HG03103 (cell line): Measurements from ENCODE around the gene RNPEPL1.

Experiments used
- ATAC-seq: cut with Tn5 transposase; IDR thresholded peaks from one replicate; pipeline ENCODE4 v1.9.1; 2021; ENCODE audit warnings: low read depth; ENCODE audit not compliant: unreplicated experiment

Gene RNPEPL1

DNA sequence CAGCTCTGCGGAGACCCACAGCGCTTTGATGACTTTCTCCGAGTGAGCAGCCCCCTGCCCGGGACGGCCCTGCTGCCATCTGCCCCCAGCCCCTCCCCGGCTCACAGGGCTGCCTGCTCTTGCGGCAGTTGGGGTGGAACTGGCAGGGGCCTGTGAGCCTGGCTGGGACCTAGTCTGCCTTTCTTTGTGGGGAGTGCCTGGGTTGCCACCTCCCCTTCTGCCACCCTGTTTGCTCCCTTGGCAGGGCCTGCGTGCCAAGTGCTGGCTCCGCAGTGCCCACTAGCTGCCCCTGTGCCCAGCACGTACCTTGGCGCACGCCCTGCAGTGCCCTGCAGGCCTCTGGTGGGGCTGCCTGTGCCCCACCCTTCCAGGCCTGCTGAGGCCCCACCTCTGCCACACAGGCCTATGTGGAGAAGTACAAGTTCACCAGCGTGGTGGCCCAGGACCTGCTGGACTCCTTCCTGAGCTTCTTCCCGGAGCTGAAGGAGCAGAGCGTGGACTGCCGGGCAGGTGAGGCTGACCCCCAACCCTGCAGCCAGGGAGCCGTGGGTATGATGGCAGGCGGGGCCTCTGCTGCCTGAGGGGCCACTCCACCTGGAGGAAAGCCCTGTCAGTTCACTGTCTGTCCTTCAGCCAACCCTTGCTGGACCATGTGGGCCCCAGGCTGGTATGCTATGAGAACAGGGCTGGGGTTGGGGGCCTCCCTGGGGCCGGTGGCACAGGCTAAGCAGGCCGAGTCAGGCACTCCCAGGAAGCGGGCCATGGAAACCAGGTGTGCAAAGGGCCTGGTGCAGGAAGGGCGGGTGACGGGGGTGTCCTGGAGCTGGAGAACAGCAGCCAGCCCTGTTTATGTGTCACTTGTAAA lies 7.0 kb downstream of the RNPEPL1 start:
- no peak for ATAC-seq

DNA sequence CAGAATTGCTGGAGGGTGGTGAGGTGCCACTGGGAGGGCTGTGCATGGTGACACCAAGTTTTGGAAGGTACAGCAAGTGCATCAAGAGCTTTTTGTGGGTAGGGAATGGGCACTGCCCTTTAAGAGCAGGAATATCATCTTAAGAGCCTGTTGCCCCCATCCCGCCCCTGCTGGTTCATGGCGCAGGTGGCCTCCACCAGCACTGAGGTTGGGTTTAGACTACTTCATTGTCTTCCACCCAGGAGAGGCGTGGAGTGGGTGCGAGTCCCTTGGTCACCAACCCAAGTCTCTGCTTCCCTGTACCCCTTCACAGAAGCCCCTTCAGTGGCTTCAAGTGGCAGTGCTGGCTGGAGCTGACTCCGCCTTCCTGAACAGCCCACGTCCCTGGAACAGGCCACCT lies 7.8 kb downstream of the RNPEPL1 start:
- no peak for ATAC-seq

DNA sequence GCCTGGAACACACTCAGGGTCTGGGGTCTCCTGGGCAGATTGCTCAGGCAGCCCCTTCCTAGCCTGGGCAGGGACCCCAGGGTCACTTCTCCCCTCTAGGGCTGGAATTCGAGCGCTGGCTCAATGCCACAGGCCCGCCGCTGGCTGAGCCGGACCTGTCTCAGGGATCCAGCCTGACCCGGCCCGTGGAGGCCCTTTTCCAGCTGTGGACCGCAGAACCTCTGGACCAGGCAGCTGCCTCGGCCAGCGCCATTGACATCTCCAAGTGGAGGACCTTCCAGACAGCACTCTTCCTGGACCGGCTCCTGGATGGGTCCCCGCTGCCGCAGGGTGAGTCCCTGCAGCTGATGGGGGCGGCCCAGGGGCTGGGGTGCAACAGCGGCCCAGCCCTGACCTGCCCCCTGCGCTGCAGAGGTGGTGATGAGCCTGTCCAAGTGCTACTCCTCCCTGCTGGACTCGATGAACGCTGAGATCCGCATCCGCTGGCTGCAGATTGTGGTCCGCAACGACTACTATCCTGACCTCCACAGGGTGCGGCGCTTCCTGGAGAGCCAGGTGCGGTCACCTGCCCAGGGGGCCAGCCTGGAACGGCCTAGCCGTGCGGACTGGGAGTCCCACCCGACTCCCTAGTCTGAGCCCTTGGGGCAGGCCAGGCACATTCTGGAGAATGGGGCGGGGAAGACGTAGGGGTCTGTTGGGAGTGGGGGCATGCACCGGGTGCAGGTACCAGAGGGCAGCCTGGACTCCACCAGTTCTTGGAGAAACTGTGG lies 8.3 kb downstream of the RNPEPL1 start:
- ATAC-seq: no peak

DNA sequence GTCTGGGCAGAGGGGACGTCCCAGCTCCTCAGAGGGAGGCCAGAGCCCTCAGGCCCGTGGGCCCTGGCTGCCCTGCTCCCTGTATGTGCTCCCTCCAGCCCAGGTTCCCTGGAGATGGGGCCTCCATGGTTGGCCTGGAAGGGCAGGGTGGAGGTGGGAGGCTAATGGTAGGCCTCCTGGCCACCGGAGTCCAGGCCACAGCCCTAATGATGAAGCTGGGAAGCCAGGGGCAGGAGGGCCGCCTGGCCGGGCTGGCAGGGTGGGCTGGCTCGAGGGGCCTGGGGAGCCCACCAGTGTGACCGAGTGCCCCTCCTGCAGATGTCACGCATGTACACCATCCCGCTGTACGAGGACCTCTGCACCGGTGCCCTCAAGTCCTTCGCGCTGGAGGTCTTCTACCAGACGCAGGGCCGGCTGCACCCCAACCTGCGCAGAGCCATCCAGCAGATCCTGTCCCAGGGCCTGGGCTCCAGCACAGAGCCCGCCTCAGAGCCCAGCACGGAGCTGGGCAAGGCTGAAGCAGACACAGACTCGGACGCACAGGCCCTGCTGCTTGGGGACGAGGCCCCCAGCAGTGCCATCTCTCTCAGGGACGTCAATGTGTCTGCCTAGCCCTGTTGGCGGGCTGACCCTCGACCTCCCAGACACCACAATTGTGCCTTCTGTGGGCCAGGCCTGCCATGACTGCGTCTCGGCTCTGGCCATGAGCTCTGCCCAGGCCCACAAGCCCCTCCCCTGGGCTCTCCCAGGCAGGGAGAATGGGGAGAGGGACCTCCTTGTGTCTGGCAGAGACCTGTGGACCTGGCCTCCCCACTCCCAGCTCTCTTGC lies 9.2 kb downstream of the RNPEPL1 start:
- ATAC-seq: no peak

DNA sequence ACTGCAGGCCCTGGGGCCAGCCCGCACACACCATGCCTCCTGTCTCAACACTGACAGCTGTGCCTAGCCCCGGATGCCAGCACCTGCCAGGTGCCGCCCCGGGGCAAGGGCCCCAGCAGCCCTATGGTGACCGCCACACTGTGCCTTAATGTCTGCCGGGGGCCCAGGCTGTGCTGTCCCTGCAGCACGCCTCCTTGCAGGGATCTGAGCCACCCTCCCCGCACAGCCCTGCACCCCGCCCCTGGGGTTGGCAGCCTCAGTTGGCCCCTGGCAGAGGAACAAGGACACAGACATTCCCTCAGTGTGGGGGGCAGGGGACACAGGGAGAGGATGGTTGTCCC lies 9.8 kb downstream of the RNPEPL1 start:
- ATAC-seq: no peak

DNA sequence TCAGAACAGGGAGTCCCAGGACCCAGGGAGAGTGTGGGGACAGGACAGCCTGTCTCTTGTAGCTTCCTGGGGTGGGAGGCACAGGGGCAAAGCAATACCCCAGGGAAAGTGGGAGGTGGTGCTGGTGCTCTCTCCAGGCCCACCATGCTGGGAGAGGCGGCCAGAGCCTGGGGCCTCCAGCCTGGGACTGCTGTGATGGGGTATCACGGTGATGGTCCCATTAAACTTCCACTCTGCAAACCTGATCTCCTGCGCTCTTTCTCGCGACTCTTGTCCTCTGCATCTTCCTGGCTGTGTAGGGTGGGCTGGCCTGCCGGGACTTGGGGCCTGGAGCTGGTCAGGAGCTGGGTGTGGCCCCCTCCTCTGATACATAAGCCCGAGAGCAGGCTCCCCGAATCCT lies 10.2 kb downstream of the RNPEPL1 start:
- ATAC-seq: no peak

DNA sequence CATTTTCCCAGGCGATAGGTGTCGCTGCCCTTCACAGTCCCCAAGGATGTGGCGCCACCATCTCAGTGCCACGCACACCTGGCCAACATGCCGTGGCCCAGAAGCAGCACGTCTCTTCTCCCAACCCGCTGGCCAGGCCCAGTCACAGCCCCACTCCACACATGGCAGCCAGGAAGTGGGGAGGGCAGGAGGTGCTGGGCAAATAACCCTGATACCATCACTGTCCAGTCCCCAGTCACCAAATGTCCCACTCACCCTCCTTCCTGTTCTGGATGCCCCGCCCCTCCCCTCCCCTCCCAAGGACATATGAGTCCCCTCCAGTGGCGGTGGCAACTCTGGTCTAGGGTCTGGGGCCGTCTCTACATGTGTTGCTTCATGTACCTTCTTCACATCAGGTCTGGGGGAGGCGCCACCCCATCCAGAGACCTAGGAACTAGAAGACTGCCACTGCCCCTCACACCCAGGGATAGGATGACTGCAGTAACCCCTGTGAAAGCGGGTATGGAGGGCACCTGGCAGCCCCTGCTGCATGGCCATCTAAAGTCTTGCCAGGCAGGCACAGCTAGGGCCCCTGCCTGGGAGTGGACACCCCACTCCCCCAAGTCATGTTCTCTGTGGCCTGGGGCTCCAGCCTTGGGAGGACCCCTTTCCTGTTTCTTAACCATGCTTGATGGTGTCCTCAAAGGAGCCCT lies 10.9 kb downstream of the RNPEPL1 start:
- ATAC-seq: no peak

DNA sequence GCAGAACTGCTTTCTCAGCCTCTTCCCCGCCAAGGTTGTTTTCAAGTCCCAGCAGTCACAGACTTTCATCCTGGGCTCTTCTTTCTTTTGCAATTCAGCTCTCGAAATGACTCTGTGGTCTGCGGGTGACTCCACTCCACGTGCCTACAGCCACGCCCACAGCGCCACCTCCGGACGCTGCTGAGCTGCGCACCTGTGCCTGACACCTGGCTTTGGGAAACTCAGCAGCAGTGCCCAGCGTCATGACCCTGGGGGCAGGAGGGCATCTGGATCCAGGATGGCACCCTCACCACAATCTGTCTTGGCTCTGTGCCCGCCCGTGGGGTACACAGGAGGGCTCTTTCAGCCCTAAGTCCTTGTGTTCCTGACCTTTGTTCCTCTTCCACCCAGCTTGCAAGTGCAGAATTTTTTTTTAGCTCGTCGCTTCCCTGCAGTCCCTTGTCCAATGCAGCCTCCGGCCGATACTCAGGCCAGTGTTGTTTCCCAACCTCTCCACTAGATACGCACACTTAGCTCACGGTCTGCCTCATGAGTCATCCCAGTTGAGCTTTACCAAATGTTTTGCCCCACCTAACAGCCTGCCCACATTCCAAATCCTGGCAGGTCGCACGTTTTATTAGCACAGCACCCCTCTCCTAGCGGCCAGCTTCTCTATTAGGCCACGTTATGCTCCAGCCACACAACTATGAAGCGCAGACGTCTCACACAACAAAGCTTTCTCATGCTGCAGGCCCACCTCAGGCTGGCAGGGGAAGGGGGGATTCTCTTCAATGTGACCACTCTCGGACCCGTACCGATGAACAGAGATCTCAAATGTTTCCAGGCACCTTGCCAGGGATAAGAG lies 11.7 kb downstream of the RNPEPL1 start:
- ATAC-seq: no peak

DNA sequence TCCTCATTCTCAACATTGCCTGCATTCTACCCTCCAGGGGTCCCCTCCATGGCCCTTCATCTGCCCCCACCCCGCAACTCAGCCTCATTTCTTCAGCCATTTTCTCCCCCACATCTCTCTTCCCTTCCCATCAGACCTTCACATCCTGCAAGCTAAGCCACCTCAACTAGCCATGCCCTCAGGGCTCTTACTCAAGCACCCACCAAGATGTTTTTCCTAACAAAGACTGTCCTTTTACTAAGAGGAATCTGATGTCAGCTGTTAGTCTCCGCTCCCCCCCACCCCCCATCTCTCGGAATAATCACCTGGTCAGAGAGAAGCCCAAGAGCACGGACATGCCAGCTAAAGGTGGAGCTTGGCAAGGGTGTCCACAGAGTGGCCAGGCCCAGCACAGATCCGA lies 13.5 kb downstream of the RNPEPL1 start:
- no peak for ATAC-seq

DNA sequence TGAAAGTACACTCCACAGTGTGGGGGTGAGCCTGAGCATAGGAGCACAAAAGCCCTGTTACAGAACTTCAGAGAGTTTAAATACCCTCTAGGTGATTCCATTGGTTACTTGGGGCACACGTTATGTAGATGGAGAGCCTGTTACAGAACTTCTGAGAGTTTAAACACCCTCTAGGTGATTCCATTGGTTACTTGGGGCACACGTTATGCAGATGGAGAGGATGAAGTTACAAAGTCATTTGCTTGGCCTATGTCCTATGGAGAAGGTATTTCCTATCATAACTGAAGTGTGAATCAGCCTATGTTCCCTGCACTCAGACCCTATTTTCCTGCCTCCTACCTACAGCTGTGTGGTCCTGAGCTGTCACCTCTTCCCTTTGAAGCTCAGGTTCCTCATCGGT lies 14.5 kb downstream of the RNPEPL1 start:
- no peak for ATAC-seq

DNA sequence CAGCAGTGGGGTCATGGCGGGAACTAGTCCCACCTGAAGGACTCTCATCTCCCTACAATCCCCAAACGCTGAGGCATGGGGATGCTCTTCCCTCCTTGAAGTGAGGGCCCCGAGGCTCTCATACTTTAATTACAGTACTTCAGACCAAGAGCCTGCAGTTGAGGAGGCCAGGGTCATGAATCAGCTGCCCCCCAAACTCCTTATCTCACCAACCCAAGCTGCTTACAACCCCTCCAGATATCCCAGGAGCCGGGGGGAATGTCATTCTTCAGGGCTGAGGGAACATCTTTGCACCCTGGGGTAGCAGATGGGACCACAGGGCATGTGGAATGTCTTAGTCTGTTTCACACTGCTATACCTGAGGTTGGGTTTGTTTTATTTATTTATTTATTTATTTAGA lies 15.5 kb downstream of the RNPEPL1 start:
- ATAC-seq: no peak

DNA sequence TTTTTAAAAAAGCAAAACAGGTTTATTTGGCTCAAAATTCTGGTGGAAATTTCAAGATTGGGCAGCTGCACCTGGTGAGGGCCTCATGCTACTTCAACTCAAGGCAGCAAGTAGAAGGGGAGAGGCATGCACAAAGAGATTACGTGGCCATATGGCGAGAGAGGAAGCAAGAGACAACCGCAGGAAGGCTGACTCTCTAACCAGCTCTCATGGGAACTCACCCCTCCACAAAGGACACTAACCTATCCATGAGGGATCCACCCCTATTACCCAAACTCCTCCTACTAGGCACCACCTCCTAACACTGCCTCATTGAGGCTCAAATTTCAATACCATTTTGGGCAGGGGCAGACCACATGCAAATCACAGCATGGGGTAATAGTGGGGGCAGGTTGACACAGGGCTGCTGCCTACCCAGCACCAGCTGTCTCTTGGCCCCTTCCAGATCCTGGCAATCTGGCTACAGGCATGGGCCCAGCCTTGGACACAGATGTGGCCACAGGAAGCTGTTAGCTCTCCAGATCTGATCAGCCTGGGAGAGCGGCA lies 16.3 kb downstream of the RNPEPL1 start:
- ATAC-seq: peak; percentile 49

DNA sequence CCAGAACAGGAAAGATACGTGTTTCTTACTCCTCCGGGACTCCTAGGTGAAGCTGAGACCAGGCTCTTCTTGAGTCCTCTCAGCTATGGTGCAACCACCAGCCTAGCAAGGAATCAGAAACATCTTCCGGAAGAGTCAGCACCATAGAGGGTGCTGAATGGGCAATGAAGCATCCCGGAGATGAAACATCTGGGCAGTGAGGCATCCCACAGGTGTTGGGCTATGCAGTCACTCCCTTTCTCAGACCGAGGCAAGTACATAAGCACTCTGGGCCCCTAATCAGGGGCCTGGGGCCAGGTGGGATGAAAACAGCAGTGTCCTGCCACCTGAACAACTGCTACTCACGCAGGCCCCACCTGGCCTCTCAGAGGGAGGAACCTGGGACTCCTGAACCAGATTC lies 16.8 kb downstream of the RNPEPL1 start:
- ATAC-seq: peak; percentile 12

DNA sequence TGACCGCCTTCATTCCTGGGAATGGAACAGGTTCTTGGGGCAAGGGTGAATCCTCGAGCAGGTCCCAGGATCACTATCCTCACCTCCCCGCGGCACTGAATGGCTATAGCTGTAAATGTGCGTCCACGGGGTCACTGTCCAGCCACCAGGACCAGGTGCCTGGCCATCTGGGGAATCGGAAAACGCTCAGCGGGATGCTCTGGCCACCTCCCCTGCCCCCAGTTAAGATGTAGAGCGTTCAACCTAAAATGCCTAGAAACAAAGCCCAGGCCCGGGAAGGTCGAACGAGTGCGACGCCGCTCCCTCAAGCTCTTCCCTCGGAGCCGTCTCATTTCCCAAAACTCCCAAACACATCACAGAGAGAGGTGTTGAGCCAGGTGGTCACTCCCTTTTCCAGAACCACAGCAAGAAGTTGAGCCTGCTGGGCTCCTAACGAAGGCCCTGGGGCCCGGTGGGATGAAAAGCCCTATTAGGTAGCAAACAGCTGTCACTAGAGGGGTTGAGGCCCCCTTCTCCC lies 17.5 kb downstream of the RNPEPL1 start:
- ATAC-seq: no peak

DNA sequence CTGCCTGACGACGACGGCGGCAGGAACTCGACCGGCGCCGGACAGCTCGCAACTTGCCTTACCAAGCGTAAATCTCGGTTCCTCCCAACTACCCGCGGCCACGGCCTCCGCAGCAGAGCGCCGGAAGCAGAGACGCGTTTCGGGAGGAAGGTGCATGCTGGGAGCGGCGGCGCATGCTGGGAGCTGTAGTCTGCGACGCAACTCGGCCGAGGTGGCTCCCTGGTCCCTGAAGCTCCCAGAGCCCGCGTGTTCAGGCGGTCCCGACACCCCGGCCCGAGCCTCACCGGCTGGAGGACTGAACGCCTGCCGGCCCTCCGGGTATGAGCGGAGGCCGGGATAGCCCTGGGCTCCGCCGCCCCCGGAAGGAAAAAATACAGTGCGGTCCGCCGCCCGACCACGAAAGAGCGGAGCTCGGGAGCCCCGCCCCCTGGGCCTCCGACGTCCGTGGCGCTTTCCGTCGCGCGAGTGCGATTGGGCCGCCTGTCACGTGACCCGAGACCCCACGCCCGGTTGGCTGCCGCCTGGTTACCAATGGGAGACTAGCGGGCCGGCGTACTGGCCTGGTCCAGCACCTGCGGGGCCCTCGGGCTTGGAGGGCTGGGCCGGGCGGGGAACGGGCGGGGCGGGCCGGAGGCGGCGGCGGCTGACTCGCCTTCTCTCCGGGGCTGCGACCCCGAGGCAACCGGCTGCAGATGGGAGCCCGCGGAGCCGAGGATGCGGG lies 18.1 kb downstream of the RNPEPL1 start, which contains the start of gene CAPN10:
TSS of gene CAPN10 (plus strand) at position 537 of the 721 bp plus-strand sequence. CDS start at position 715, 178 bp downstream.
- ATAC-seq: peak; percentile 44

DNA sequence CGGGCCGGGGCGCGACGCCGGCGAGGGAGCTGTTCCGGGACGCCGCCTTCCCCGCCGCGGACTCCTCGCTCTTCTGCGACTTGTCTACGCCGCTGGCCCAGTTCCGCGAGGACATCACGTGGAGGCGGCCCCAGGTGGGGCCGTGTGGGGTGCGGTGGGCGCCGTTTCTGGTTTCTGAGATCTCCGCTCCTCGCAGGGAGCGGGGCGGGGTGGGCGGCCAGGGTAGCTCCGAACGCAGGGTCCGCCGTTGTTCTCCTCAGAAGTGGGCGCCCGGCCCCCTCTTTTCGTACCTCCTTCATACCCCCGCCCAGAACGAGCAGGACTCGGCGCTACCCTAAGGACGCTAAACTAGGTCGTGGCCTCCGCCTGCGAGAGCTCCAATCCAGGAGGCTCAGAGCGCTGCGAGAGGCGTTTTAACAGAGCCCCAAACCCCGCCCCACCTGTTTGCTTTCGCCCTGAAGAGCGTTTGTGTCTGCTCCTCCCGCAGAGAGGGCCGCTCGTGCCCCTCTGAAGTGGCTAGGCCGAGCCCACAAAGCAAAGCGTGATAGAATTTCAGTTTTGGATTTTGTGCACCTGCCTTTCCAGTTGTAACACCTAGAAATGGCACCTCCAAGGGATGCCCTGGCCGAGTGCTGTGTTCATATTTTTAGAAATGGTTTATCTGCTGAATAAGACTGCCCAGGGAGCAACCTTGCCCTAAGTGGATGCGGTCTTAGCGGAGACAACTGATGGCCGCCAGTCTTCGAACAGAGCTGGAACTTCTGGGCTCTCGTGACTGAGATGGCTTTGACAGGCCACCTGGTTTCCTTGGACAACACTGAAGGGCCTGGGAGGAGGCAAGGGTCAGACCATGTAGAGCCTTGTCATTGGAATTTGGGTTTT lies 18.9 kb downstream of the RNPEPL1 start:
- no peak for ATAC-seq

DNA sequence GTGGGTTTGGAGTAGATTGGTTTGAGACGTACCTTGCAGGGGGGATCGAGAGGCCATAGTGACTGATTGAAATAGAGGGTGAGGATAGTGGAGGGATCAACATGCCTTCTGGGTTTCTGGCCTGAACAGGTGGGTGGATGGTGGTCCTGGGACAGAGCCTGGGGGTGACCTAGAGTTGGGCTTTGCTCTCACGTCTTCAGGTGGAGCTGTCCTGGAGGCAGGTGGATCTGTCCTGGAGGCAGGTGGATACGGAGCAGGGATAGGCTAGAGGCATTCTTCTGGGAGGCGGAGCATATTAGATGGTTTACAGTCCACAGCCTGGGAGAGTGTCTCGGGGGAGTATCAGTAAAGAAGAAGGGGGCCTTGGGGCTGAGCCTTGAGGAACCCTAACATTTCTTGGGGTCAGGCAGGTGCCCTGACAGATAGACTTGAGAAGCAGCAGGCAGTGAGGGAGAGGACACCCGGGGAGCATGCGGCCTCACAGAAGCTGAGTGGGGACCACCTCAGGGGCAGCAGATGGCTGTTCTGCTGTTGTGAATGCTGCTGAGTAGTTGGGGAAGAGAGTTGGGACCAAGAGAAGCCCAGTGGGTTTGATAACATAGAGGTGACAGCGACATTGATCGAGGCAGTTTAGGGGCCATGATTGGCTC lies 19.8 kb downstream of the RNPEPL1 start:
- no peak for ATAC-seq
